ENCODE data around the gene FADS2.

DNA sequence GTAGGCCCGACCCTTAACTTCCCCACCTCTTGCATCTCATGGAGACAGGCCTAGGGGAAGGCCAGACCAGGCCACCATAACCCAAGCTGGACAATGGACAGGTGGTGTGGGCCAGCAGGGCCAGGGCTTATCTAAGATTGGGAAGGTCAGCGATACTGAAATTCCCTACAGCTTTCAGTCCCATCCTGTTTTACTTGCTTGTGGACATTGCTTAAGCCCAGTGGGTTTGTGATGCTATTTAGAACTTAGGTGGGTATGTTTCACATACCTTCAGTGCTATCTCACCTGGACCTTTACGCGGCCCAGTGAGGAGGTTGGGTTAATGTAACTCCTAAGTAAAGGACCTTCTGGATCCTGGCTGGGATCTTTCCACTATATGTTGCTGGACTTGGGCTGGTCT lies 1.7 kb downstream of the FADS2 start:
- TF ChIP-seq CTCF (IDR thresholded peaks at IDR 0.05; ENCODE audit: low read depth, low read length, poor library complexity, severe bottlenecking) (no peak), EZH2phosphoT487 (IDR thresholded peaks at IDR 0.05; ENCODE audit: borderline replicate concordance, low read length) (no peak)
